GM15510 (cell line): Measurements from ENCODE around the gene FSD1.

Source experiments
- POLR2A ChIP-seq: IDR thresholded peaks from 3 replicates; pipeline ENCODE4 v1.6.1; 2011; ENCODE audit warnings: borderline replicate concordance; ENCODE audit not compliant: insufficient read length; ENCODE audit errors: extremely low read depth

The FSD1 gene

DNA sequence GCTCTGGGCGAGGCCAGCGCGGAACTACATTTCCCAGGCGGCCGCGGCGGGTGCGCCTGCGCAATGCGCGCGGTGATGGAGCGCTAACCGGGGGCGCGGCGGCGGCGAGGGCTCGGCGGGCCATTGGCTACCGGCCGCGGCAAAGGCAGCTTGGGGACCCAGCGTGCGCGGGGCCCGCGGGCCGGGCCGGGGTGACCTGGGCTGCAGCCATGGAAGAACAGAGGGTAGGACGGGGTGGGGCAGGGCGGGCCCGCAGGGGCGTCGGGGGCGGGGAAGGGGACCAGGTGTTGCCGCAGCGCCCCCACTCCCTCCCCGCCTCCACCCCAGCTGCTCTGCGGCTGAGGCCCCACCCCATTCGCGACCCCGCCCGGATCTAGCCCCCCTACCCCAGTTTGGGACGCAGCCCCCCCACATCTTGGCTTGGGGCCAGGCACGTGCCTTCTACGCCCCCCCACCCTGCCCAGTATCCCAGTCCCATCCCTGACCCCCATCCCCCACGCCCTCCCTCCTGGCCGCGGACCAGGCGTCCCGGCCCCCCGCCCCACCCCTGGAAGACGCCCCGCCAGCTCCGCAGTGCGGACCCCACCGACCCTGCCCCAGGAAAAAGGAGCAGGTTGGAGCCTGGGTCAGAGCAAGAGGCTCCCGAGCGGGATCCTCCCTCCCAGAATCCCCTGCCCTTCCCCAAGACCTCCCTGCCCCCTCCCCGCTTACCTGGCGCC lies at the start of gene FSD1:
Gene FSD1, plus strand, starts transcription at position 61 of the 719 bp plus-strand sequence. Its CDS starts 149 bp downstream, at position 210.
- no peak for TF ChIP-seq POLR2A

DNA sequence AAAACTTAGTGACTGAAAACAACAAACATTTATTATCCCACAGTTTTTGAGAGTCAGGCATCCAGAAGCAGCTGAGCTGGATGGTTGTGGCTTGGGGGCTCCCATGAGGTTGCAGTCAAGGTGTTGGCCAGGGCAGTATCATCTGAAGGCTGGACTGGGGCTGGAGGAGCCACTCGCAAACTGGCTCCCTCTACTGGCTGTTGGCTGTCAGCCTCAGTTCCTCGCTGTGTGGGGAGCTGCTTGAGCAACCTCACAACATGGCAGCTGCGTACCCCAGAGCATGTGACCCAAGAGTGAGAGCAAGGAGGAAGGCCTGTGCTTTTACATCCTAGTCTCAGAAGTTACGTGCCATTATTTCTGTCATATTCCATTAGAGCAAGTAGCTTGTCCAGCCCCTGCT lies 47.8 kb upstream of the FSD1 start:
- TF ChIP-seq POLR2A, result no peak

DNA sequence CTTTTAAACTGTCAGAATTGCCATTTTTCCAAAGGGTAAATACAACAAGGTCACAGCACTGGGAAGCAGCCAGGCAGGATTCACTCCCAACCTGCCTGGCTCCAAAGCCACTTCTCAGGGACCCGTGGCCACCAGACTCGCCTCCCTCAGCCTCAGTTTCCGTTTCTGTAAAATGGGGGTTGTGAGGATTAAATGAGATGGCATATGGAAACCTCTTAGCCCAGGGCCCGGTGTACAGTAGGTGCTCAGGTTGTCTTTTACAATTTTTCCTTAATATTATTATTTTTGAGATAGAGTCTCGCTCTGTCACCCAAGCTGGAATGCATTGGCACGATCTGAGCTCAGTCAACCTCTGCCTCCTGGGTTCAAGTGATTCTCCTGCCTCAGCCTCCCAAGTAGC lies 47.4 kb upstream of the FSD1 start:
- no peak for TF ChIP-seq POLR2A

DNA sequence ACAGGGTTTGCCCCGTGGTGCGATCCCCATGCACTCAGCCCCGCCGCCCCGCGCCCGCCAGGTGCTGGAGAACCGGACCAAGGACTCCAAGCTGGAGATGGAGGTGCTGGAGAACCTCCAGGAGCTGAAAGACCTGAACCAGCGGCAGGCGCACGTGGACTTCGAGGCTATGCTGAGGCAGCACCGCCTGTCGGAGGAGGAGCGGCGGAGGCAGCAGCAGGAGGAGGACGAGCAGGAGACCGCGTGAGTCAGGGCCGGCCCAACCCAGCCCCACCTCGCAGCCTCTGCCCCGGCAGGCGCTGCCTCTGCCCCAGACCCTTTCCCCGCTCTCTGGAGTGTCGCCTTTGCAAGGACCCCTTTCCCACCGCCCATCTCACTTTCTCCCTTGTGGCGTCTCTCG lies 46.2 kb upstream of the FSD1 start:
- no peak for TF ChIP-seq POLR2A

DNA sequence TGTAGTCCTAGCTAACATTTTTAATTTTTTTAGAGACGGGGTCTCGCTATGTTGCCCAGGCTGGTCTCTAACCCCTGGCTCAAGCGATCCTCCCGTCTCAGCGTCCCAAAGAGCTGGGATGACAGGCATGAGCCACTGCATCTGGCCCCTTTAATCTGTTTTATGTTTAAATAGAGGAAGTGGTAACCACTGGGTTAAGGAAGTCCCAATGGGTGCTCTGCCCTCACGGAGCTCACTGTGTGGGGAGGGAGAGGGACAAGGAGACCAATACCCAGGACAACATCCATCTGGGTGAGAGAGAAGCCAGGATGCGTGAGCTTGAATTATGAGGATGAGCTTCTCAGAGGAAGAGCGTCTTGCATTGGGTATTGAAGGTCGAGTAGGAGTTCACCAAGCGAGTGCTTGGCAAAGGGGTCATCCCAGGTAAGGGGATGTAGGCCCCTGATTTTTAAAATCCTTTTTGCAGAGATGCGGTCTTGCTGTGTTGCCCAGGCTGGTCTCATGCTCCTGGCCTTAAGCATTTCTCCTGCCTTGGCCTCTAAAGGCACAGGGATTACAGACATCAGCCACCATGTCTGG lies 43.7 kb upstream of the FSD1 start:
- no peak for TF ChIP-seq POLR2A

DNA sequence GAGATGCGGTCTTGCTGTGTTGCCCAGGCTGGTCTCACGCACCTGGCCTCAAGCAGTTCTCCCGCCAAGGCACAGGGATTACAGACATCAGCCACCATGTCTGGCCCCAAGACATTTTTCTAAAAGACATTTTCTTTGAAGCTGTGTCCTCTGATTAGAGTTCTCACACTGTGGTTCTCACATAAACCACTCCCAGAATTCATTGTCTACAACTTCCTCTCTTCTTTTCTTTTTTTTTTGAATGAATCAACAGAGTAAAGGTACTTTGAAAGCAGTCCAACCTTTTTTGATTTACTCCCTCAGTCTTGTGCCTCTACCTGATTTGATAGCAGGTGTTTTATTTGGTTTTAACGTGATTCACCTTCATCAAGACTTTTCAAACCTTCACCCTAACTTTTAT lies 39.6 kb upstream of the FSD1 start:
- TF ChIP-seq POLR2A, result no peak

DNA sequence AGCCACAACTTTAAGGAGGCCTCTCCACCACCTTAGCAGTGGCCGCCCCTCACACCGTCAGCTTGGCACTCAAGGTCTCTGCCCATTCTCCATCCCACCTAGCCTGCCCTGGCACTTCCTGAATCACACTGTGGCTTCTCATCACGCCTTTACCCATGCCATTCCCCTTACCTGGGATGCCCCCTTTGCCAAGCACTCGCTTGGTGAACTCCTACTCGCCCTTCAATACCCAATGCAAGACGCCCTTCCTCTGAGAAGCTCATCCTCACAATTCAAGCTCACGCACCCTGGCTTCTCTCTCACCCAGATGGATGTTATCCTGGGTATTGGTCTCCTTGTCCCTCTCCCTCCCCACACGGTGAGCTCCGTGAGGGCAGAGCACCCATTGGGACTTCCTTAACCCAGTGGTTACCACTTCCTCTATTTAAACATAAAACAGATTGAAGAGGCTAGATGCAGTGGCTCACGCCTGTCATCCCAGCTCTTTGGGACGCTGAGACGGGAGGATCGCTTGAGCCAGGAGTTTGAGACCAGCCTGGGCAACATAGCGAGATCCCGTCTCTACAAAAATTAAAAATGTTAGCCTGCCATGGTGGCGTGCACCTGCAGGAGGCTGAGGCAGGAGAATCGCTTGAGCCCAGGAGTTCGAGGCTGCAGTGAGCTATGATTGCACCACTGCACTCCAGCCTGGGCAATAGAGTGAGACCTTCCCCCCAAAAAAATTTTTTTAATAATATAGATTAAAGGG lies 38.0 kb upstream of the FSD1 start:
- no peak for TF ChIP-seq POLR2A

DNA sequence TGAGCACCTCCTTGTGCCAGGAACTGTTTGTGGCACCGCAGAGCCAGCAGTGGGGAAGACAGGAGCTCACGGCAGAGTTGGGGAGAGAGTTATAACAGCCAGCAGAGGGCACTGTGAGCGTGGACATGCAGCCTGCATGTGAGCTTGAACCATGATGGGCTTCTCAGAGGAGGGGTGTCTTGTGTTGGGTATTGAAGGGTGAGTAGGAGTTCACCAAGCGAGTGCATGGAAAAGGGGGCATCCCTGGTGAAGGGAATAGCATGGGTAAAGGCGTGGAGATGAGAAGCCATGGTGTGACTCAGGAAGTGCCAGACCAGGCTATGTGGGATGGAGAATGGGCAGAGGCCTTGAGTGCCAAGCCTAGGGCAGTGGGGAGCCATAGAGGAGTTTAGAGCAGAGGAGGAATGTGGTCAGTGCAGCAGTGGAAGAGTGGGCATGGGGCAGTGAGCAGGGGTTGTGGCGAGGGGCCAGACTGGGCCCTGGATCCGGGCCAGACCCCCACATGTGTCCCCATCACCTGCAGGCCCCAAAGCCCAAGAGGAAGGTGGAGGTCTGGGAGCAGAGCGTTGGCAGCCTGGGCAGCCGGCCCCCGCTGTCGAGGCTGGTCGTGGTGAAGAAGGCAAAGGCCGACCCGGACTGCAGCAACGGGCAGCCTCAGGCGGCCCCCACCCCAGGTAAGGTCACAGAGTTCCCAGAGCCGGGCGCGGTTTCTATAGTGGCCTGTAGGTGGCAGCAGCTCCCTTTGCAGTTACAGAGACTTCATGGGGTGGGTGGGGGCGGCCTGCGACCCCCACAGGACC lies 37.1 kb upstream of the FSD1 start:
- TF ChIP-seq POLR2A, result no peak

DNA sequence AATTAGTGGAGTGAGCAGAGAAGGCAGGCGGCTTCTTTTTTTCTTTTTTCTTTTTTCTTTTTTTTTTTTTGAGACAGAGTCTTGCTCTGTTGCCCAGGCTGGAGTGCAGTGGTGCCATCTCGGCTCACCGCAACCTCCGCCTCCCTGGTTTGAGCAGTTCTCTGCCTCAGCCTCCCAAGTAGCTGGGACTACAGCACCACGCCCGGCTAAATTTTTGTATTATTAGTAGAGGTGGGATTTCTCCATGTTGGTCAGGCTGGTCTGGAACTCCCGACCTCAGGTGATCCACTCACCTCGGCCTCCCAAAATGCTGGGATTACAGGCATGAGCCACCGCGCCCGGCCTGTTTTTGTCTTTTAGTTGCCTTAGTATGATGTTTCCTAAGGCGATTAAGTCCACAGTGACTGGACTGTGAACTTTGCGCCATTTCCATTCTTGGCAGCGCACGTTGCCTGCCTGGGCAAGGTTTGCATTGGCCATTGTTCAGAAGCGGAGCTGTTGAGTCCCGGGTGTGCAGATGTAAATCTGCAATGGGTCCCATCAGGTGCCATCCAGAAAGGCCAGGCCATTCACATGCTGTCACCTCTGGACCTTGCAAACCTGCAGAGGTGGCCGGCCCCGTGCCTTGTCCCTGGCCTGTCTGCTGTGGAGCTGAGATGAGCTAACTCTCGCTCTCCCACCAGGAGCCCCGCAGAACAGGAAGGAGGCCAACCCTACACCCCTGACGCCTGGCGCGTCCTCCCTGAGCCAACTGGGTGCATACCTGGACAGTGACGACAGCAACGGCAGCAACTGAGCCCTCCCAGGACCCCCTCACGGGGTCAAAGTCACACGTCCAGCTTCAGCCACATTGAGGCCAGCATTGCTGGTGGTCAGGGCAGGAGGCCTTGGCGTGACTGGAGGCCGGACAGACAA lies 36.2 kb upstream of the FSD1 start:
- no peak for TF ChIP-seq POLR2A

DNA sequence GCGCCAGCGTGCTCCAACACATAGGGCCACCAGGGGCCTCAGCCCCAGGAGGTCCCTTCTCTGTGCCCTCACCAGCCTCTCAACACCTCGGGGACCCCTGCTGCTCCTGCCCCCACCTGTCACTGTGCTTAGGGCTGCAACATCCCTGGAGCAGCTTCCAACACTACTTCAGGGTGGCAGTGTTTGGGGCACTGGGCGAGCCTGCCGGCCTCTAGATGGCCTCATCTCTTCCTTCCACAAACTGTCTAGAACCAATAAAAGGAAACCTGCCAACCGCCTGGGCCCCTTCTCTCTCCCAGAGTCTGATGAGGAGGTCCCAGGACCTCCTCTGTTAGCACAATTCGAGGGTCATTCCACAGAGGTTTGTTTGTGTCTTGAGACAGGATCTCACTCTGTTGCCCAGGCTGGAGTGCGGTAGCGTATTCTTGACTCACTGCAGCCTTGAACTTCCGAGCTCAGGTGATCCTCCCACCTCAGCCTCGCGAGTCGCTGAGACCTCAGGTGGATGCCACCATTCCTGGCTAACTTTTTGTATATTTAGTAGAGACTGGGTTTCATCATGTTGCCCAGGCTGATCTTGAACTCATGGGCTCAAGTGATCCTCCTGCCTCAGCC lies 35.5 kb upstream of the FSD1 start:
- no peak for TF ChIP-seq POLR2A

DNA sequence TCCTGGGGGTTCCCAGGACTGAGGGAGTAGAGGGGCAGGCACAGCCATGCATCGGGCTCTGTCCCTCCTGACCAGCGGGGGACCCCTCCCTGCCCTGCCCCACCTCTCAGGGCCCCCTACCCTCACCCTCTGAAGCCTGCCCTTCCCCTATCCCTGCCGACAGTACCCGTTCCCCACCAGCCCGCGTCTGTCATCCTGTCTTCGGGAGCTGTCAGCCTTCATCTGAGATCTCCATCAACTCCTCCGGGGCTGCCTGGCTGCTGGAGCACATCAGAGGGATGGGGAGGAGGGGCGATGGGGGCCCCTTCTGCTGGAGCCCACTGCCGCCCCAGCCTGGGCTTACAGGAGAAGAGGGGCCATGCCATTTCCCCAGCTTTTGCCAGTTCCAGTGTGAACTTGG lies 31.5 kb upstream of the FSD1 start:
- TF ChIP-seq POLR2A, result no peak

DNA sequence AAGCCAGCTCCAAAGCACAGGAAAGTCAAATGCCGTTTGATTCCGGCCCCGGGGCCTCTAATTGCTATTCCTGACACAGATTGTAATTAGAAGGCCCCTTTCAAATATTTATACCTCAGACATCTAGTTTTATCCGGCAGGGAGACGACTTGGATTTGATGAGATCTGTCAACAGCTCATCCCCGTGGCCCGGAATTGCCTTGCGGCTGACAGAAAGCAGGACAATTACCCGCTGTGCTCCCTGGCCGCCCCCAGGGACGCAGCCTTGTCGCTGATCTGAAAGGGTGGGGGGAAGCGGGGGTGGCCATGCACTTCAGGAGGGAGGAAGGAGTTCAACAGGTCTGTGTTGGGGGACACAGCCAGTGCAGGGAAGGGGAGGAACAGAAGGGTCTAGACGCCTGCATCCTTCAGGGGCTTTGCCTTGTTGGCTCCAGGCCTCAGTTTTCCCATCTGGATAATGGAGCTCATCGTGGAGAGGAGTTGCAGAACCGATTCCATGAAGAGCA lies 27.2 kb upstream of the FSD1 start:
- no peak for TF ChIP-seq POLR2A

DNA sequence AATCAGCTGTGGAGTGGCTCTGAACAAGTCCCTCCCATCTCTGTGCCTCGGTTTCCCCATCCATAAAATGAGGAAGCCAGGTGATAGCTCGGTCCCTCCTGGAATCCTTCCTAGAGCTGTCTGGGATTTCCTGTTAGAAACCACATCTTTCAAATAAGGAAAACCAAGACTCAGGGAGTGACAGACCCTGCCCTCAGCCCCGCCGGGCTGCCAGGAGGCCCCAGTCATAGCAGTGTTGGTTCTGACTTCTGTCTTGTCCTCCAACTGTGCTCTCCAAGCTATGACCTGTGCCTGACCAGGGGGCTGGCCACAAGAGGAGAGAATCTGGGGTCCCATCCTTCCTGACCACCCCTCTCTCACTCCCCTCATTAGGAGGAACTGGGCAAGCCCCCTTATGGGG lies 26.4 kb upstream of the FSD1 start:
- TF ChIP-seq POLR2A, result no peak
